Tibial artery (tissue), 4 donors: Measurements from ENCODE around the gene SKIDA1.

Experiments used
- DNase-seq, 2 donors: peaks; one replicate each; pipeline ENCODE4 v3.0.0-alpha.2; 2019
- H3K27ac ChIP-seq, 2 donors: fragments of 200-600 bp; sonication (generic) in 1 of 2; 1 replicate in 1 of 2; 2 replicates in 1 of 2; pipeline ENCODE4 v1.5.1; 2018 to 2019; ENCODE audit warnings: mild to moderate bottlenecking in 1 of 2
- H3K27me3 ChIP-seq, 2 donors: fragments of 200-600 bp; sonication (generic) in 1 of 2; one replicate each; pipeline versions ENCODE4 v1.5.1 to v1.6.0; 2016 to 2019
- H3K36me3 ChIP-seq, 3 donors: fragments of 200-600 bp; sonication (generic) in 2 of 3; one replicate each; pipeline ENCODE4 v1.5.1; 2016 to 2019; ENCODE audit warnings: mild to moderate bottlenecking in 2 of 3
- H3K4me1 ChIP-seq, 4 donors: fragments of 200-600 bp; sonication (generic) in 2 of 4; 1 replicate in 3 of 4; 2 replicates in 1 of 4; pipeline ENCODE4 v1.5.1; 2016 to 2019
- H3K4me3 ChIP-seq, 2 donors: fragments of 200-600 bp; sonication (generic) in 1 of 2; 1 replicate in 1 of 2; 2 replicates in 1 of 2; pipeline ENCODE4 v1.5.1; 2018 to 2019; ENCODE audit warnings: mild to moderate bottlenecking in 2 of 2
- H3K9me3 ChIP-seq, 3 donors: fragments of 200-600 bp; sonication (generic) in 1 of 3; one replicate each; pipeline ENCODE4 v1.5.1; 2016 to 2019
- intact Hi-C: fragments of 100-400 bp; cut with DNase I; formaldehyde crosslinking; loops from one replicate; pipeline ENCODE4 v1.15.0; 2023; ENCODE audit warnings: low total_unique reads
- TF ChIP-seq, protein P1 (sequence below), 2 experiments: fragments of 200-600 bp in 1 of 2; fragments of 450-650 bp in 1 of 2; IDR thresholded peaks; one replicate each; pipeline ENCODE4 v1.5.1; 2017 to 2019; ENCODE audit warnings: antibody characterized with exemption in 2 of 2, mild to moderate bottlenecking in 1 of 2, moderate library complexity in 1 of 2

SKIDA1 gene

DNA sequence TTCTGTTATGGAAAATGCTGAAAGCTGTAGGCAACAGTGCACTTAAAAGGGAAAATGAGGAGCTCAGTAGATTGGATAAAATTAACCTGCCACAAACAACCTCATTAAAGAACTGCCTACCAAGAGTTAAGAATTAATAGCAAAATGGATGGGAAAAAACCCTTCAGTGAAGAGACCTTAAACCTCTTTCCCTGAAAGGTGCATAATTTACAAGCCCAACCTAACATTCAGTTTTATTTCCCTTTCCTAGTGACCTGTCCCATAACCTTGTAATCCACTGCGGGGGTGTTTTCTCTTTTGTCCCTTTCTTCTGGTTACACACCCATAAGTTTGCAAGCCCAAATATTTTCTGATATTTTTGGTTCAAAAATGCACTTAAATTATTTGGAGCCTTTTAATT is 21.9 kb downstream of the SKIDA1 start:
- H3K4me3 ChIP-seq, result no peak overlapping the region
- no peak overlapping the region for H3K27ac ChIP-seq
- H3K36me3 ChIP-seq, result no peaks in the 10 kb centered on the region
- peaks cover 0 to 26% of the 10 kb centered on the region in 2 donors for H3K27me3 ChIP-seq
- DNase-seq, result no peak
- no peaks in the 10 kb centered on the region for H3K9me3 ChIP-seq
- intact Hi-C loops, result no loop called here
- no peaks in the 10 kb centered on the region for H3K4me1 ChIP-seq
- TF ChIP-seq, protein P1, sequence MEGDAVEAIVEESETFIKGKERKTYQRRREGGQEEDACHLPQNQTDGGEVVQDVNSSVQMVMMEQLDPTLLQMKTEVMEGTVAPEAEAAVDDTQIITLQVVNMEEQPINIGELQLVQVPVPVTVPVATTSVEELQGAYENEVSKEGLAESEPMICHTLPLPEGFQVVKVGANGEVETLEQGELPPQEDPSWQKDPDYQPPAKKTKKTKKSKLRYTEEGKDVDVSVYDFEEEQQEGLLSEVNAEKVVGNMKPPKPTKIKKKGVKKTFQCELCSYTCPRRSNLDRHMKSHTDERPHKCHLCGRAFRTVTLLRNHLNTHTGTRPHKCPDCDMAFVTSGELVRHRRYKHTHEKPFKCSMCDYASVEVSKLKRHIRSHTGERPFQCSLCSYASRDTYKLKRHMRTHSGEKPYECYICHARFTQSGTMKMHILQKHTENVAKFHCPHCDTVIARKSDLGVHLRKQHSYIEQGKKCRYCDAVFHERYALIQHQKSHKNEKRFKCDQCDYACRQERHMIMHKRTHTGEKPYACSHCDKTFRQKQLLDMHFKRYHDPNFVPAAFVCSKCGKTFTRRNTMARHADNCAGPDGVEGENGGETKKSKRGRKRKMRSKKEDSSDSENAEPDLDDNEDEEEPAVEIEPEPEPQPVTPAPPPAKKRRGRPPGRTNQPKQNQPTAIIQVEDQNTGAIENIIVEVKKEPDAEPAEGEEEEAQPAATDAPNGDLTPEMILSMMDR (IDR thresholded peaks at IDR 0.05), result no peak

DNA sequence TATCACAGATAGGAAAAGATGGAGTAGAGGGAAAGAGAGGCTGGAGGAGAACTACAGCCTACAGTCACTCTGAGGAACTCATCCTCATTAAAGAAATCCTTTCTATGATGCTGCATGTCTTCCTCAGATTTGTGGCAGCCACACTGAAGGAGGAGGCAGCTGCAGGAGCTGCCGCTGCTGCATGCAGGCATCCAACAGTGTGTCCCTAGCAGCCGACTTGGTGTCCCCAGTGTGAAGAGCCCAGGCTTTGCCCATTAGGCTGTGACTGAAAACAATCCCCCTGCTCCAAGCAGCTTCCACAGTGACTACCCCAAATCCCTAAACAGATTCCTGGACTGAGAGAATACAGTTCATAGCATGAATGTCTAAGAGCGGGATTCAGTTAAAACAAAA is 23.1 kb downstream of the SKIDA1 start:
- Histone ChIP-seq H3K36me3 (no peaks in the 10 kb centered on the region), H3K4me3 (no peak overlapping the region), H3K9me3 (no peaks in the 10 kb centered on the region), H3K27ac (no peak overlapping the region), H3K27me3 (peaks cover 0 to 25% of the 10 kb centered on the region in 2 donors), H3K4me1 (peaks cover 0 to 4% (median 2%) of the 10 kb centered on the region in 4 donors)
- TF ChIP-seq, protein P1 (IDR thresholded peaks at IDR 0.05), result no peak
- no peak for DNase-seq
- intact Hi-C loops, result no loop called here

DNA sequence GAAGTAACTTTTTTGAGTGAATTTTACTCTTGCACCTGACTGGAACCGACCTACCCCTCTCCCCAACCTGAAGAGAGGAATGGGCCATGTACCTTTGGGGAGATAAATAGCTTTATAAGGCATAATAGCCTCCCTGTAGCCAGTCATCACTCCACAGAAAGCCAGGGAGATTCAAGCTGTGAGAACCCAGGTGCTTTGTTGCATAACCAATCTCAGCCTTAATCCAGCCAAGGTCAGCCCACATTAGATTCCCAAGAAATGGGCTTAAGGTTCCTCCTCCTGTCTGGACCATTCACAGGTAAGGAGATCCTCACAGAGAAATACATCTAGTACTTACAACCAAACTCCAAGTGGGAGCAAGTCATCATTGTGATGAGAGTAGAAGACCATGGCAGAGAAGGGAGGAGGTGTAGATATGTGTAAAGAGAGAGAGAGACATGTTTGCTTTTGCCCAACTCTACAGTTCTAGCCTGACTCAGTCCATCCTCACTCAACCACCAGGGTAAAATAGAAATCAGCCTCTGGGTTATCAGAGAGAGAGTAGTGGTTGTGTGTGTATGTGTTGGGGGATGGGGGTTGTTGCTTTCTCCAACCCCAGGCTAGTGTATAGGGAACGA is 23.6 kb downstream of the SKIDA1 start:
- Histone ChIP-seq H3K27ac (no peak overlapping the region), H3K4me1 (peaks cover 0 to 9% (median 7%) of the 10 kb centered on the region in 4 donors), H3K36me3 (no peaks in the 10 kb centered on the region), H3K27me3 (peaks cover 0 to 28% of the 10 kb centered on the region in 2 donors), H3K9me3 (no peaks in the 10 kb centered on the region), H3K4me3 (no peak overlapping the region)
- intact Hi-C loops, result no loop called here
- no peak for DNase-seq
- TF ChIP-seq, protein P1 (IDR thresholded peaks at IDR 0.05), result no peak

DNA sequence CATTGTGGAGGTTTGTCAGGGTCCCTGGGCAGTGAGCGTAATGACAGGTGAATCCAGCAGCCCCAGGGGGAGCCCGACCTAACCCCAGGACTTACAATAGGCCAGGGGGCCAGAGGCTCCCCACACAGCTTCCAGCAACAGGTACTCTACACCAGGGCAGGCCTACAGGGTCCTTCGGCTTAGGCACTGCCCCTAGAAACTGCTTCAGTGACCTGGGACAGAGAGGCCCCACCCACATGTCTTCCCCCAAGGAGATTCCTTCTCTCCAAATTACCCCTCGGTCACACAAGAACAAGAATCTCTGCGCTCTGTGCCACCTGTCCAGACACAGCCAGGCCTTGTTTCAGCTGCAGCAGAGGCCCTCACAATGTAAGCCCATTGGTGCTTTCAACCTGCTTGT is 24.4 kb downstream of the SKIDA1 start:
- H3K27me3 ChIP-seq, result peaks cover 0 to 28% of the 10 kb centered on the region in 2 donors
- peaks cover 0 to 16% (median 14%) of the 10 kb centered on the region in 4 donors for H3K4me1 ChIP-seq
- TF ChIP-seq, protein P1 (IDR thresholded peaks at IDR 0.05), result no peak
- DNase-seq, result no peak
- H3K27ac ChIP-seq, result no peak overlapping the region
- H3K36me3 ChIP-seq, result no peaks in the 10 kb centered on the region
- intact Hi-C loops, result no loop called here
- H3K9me3 ChIP-seq, result no peaks in the 10 kb centered on the region
- H3K4me3 ChIP-seq, result no peak overlapping the region

DNA sequence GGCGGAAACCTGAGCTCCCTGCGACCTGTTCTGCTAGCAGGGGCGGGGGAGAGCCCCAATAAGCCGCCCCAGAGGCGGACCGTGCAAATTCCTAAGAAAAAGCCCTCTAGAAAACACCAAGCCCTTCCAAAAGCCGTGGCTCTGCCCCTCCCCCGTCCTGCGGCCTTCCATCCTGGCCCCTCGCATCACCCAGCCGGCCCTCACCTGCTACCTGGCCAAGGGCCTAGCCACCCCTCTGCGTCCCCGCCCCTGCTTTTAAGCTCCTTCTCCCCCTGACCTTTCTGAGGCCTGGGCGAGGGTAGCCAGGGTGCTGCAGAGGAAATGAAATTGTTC is 24.9 kb downstream of the SKIDA1 start:
- intact Hi-C loops, result no loop called here
- no peak for DNase-seq
- Histone ChIP-seq H3K27me3 (peaks cover 0 to 28% of the 10 kb centered on the region in 2 donors), H3K9me3 (no peaks in the 10 kb centered on the region), H3K27ac (no peak overlapping the region), H3K36me3 (no peaks in the 10 kb centered on the region), H3K4me1 (peaks cover 0 to 22% (median 16%) of the 10 kb centered on the region in 4 donors), H3K4me3 (peak overlapping the region; percentile 15 to 38)
- TF ChIP-seq, protein P1 (IDR thresholded peaks at IDR 0.05), result no peak
